ENCODE data around the gene PHYHD1.
"Not testable (repeated sequence)": the region's sequence is repeated elsewhere in the genome, so short reads cannot be mapped to it uniquely, and the experiment has no call there.

Gene PHYHD1

GRCh38 chr9:128921881-128922763, 1.3 kb downstream of the PHYHD1 start:
- DNase-seq (ENCODE audit: low read depth in 1 of 2, low spot score in 1 of 2): no peak

- no peak for DNase-seq (ENCODE audit: low read depth in 1 of 2, low spot score in 1 of 2)
Observed at GRCh38 chr9:128923493-128923883, 2.7 kb downstream of the PHYHD1 start.

- DNase-seq (ENCODE audit: low read depth in 1 of 2, low spot score in 1 of 2): peak; percentile 24 to 45
Observed at GRCh38 chr9:128927731-128928411, 7.1 kb downstream of the PHYHD1 start.

- DNase-seq (ENCODE audit: low read depth in 1 of 2, low spot score in 1 of 2): no peak
Observed at GRCh38 chr9:128928624-128929023, 7.8 kb downstream of the PHYHD1 start.

GRCh38 chr9:128929560-128929959, 8.8 kb downstream of the PHYHD1 start:
- DNase-seq (ENCODE audit: low read depth in 1 of 2, low spot score in 1 of 2): no peak

- no peak for DNase-seq (ENCODE audit: low read depth in 1 of 2, low spot score in 1 of 2)
Observed at GRCh38 chr9:128933731-128934130, 12.9 kb downstream of the PHYHD1 start.

GRCh38 chr9:128936171-128936865, 15.5 kb downstream of the PHYHD1 start:
- DNase-seq (ENCODE audit: low read depth in 1 of 2, low spot score in 1 of 2): no peak

- DNase-seq (ENCODE audit: low read depth in 1 of 2, low spot score in 1 of 2): no peak
Observed at GRCh38 chr9:128937310-128938165, 16.8 kb downstream of the PHYHD1 start.

GRCh38 chr9:128940271-128940921, 19.6 kb downstream of the PHYHD1 start:
- DNase-seq (ENCODE audit: low read depth in 1 of 2, low spot score in 1 of 2): no peak

- DNase-seq (ENCODE audit: low read depth in 1 of 2, low spot score in 1 of 2): no peak
Observed at GRCh38 chr9:128940946-128941755, 20.4 kb downstream of the PHYHD1 start.

- DNase-seq (ENCODE audit: low read depth in 1 of 2, low spot score in 1 of 2): no peak
Observed at GRCh38 chr9:128943832-128944620, 23.2 kb downstream of the PHYHD1 start.

- not testable (repeated sequence) for DNase-seq (ENCODE audit: low read depth in 1 of 2, low spot score in 1 of 2)
Observed at GRCh38 chr9:128944966-128945365, 24.2 kb downstream of the PHYHD1 start.

- no peak for DNase-seq (ENCODE audit: low read depth in 1 of 2, low spot score in 1 of 2)
Observed at GRCh38 chr9:128945798-128946501, 25.2 kb downstream of the PHYHD1 start.

- DNase-seq (ENCODE audit: low read depth in 1 of 2, low spot score in 1 of 2): no peak
Observed at GRCh38 chr9:128946571-128947276, 25.9 kb downstream of the PHYHD1 start.

GRCh38 chr9:128947277-128947526, 26.4 kb downstream of the PHYHD1 start:
- peak in 1 of 2 donors; percentile 2 for DNase-seq (ENCODE audit: low read depth in 1 of 2, low spot score in 1 of 2)

GRCh38 chr9:128947527-128948301, 26.9 kb downstream of the PHYHD1 start, which contains the start of the genes DOLK and NUP188:
DOLK (minus strand) TSS chr9:128947603; CDS start chr9:128947303, 300 bp downstream.
NUP188 (plus strand) TSS chr9:128947699; CDS start chr9:128947720, 21 bp downstream.
- DNase-seq (ENCODE audit: low read depth in 1 of 2, low spot score in 1 of 2): peak; percentile 99 to 100

- not testable (repeated sequence) for DNase-seq (ENCODE audit: low read depth in 1 of 2, low spot score in 1 of 2)
Observed at GRCh38 chr9:128961403-128961802, 40.6 kb downstream of the PHYHD1 start.
